NB4 (cell line): Measurements from ENCODE around the gene KCNJ10.

Experiments
- DNase-seq: peaks from one replicate; pipeline ENCODE4 v3.0.0; 2010; ENCODE audit warnings: low read depth
- H3K4me3 ChIP-seq: one replicate; pipeline ENCODE4 v1.5.1; 2011; ENCODE audit warnings: mild to moderate bottlenecking, low read depth, low read length, moderate library complexity
- MYC ChIP-seq: IDR thresholded peaks from 2 replicates; pipeline ENCODE4 v1.6.1; 2011; ENCODE audit warnings: low read depth, low read length
- POLR2A ChIP-seq: IDR thresholded peaks from 2 replicates; pipeline ENCODE4 v1.6.1; 2011; ENCODE audit warnings: mild to moderate bottlenecking; ENCODE audit not compliant: insufficient read length; ENCODE audit errors: extremely low read depth
- TF ChIP-seq, protein P1 (sequence below): IDR thresholded peaks from one replicate; pipeline ENCODE4 v1.5.1; 2012; ENCODE audit warnings: low read depth, low read length
- TF ChIP-seq, protein P2 (sequence below): IDR thresholded peaks from 2 replicates; pipeline ENCODE4 v1.6.1; 2011; ENCODE audit warnings: low read depth, low read length

Gene KCNJ10

DNA sequence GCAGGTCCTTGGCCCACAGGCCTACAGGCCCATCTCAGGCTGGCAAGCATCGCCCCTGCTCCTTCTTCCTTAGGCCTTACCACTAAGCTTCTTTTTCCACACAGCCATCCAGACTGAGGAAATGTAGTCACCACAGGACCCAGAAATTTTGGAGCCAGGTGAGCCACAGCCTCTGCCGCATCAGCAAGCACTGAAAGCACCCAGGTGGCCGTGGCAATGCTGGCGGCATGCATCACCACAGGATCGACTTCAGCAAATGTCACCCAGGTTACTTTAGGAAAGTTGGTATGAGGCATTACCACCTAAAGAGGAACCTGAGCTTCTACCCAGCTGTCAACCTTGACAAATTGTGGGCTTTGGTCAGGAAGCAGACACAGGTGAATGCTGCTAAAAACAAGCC is 49.8 kb downstream of the KCNJ10 start:
- TF ChIP-seq MYC (no peak), POLR2A (no peak)
- TF ChIP-seq, protein P1, sequence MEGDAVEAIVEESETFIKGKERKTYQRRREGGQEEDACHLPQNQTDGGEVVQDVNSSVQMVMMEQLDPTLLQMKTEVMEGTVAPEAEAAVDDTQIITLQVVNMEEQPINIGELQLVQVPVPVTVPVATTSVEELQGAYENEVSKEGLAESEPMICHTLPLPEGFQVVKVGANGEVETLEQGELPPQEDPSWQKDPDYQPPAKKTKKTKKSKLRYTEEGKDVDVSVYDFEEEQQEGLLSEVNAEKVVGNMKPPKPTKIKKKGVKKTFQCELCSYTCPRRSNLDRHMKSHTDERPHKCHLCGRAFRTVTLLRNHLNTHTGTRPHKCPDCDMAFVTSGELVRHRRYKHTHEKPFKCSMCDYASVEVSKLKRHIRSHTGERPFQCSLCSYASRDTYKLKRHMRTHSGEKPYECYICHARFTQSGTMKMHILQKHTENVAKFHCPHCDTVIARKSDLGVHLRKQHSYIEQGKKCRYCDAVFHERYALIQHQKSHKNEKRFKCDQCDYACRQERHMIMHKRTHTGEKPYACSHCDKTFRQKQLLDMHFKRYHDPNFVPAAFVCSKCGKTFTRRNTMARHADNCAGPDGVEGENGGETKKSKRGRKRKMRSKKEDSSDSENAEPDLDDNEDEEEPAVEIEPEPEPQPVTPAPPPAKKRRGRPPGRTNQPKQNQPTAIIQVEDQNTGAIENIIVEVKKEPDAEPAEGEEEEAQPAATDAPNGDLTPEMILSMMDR, result no peak
- TF ChIP-seq, protein P2, sequence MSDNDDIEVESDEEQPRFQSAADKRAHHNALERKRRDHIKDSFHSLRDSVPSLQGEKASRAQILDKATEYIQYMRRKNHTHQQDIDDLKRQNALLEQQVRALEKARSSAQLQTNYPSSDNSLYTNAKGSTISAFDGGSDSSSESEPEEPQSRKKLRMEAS, result no peak

DNA sequence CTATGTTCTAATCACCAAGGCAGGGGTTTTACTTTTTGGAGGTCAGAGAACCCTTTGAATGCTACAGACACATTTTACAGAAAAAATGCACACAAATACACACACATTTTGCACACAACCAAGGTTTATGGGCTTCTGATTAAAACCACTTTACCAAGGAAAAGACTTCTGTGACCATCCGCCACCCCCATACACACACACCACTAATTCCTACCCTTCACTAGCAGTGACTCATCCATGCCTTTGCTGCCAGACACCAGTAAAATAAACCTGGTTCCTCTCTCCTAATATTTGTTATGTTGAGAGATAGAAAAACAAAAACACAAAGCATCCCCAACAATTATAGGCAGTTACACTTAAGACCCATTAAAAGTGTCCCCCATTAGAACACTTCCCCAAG is 51.1 kb downstream of the KCNJ10 start:
- TF ChIP-seq, protein P1, result no peak
- TF ChIP-seq POLR2A (no peak), MYC (no peak)
- TF ChIP-seq, protein P2, result no peak
- DNase-seq, result peak; percentile 25
- no peak overlapping the region for H3K4me3 ChIP-seq

More for the DNA sequence above, 49.8 kb downstream of the KCNJ10 start:
- no peak for DNase-seq
- no peak overlapping the region for H3K4me3 ChIP-seq

DNA sequence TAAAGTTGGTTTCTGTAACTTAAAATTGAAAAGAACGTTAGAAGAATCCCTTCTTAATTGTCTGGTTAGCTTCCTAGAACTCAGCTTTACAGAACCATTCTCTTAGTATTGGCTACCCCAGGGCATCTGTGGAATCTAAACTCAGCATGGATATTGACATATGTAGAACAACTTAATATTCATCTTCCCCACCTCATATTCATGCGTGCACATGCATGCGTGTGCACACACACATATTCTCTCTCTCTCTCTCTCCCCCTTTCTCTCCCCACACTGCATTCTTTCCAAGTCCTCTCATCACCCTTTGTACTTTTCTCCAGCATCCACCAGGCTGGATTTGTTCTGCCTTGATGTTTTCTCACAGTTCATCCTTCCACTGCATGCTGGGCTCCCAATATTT is 51.6 kb downstream of the KCNJ10 start:
- H3K4me3 ChIP-seq, result no peak overlapping the region
- DNase-seq, result no peak
- TF ChIP-seq, protein P1, result no peak
- TF ChIP-seq MYC, result no peak
- TF ChIP-seq, protein P2, result no peak
- no peak for TF ChIP-seq POLR2A

GRCh38 chr1:160017592-160017991 is 52.4 kb downstream of the KCNJ10 start:
- TF ChIP-seq MYC (no peak), POLR2A (no peak)
- TF ChIP-seq, protein P1, result no peak
- TF ChIP-seq, protein P2, result no peak
- no peak overlapping the region for H3K4me3 ChIP-seq
- no peak for DNase-seq

- no peak for DNase-seq
- no peak overlapping the region for H3K4me3 ChIP-seq
- TF ChIP-seq MYC, result no peak
- no peak for TF ChIP-seq POLR2A
Observed at GRCh38 chr1:160011781-160012180, 58.2 kb downstream of the KCNJ10 start.

DNA sequence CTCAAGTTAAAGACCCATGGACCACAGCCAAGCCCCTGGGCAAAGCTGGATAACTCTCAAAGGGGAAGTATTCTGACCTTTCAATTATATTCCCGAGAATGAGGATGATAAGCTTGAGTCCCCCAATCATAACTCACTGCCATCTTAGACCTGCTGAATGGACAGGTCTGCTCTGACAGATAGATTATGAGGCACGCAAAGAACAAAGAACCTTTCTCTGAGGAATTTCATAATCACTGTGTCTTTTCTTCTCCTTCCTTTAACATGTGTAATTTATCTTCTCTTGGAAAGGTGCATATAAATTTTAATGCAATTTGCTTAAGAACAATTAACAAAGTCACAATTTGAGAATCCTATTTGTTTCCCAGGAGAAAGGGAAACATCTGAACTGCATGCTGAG is 60.2 kb downstream of the KCNJ10 start:
- no peak overlapping the region for H3K4me3 ChIP-seq
- TF ChIP-seq, protein P2, result no peak
- TF ChIP-seq POLR2A (no peak), MYC (no peak)
- TF ChIP-seq, protein P1, result no peak
- DNase-seq, result no peak

GRCh38 chr1:160009081-160009480 is 60.9 kb downstream of the KCNJ10 start:
- TF ChIP-seq MYC (no peak), POLR2A (no peak)
- TF ChIP-seq, protein P1, result no peak
- TF ChIP-seq, protein P2, result no peak
- peak; percentile 61 for DNase-seq
- H3K4me3 ChIP-seq, result no peak overlapping the region
